Astrocyte of the cerebellum (primary cell): ENCODE data around the gene SMOC2.
"Not testable (repeated sequence)": the region's sequence is repeated elsewhere in the genome, so short reads cannot be mapped to it uniquely, and the experiment has no call there.

Experiments
- DNase-seq: peaks from one replicate; pipeline ENCODE4 v3.0.0-alpha.2; 2011; ENCODE audit warnings: low read depth
- H3K4me3 ChIP-seq: 2 replicates; pipeline ENCODE4 v1.5.1; 2011; ENCODE audit warnings: mild to moderate bottlenecking, low read depth, low read length, moderate library complexity
- in situ Hi-C: cut with HindIII; loops from 2 replicates; pipeline ENCODE4 v1.10.0; 2017; ENCODE audit warnings: low sequenced_read_pairs
- TF ChIP-seq, protein P1 (sequence below): IDR thresholded peaks from 2 replicates; pipeline ENCODE4 v1.5.1; 2012; ENCODE audit warnings: low read length, low read depth, moderate library complexity, mild to moderate bottlenecking; ENCODE audit errors: missing control alignments

The SMOC2 gene

DNA sequence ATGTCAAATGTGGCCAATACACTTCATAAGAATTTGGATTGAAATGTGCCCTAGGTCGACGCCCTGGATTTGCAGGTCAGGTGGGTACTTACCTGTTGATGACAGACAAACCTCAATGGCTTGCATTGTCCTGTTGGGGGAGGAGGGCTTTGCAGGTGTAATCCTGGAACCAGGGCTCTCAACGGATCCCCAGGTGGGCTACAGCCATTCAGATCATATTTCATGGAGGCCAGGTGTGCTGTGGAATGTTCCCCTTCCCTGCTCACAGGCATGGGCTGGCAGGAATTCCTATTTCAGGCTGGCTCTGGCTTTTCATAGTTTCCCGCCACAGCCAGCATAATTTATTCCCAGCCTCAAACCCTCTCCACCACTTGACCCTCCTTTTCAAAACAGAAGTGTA lies 254.7 kb downstream of the SMOC2 start:
- in situ Hi-C loops: no loop called here
- DNase-seq: no peak
- TF ChIP-seq, protein P1, sequence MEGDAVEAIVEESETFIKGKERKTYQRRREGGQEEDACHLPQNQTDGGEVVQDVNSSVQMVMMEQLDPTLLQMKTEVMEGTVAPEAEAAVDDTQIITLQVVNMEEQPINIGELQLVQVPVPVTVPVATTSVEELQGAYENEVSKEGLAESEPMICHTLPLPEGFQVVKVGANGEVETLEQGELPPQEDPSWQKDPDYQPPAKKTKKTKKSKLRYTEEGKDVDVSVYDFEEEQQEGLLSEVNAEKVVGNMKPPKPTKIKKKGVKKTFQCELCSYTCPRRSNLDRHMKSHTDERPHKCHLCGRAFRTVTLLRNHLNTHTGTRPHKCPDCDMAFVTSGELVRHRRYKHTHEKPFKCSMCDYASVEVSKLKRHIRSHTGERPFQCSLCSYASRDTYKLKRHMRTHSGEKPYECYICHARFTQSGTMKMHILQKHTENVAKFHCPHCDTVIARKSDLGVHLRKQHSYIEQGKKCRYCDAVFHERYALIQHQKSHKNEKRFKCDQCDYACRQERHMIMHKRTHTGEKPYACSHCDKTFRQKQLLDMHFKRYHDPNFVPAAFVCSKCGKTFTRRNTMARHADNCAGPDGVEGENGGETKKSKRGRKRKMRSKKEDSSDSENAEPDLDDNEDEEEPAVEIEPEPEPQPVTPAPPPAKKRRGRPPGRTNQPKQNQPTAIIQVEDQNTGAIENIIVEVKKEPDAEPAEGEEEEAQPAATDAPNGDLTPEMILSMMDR: no peak
- H3K4me3 ChIP-seq: no peak overlapping the region

DNA sequence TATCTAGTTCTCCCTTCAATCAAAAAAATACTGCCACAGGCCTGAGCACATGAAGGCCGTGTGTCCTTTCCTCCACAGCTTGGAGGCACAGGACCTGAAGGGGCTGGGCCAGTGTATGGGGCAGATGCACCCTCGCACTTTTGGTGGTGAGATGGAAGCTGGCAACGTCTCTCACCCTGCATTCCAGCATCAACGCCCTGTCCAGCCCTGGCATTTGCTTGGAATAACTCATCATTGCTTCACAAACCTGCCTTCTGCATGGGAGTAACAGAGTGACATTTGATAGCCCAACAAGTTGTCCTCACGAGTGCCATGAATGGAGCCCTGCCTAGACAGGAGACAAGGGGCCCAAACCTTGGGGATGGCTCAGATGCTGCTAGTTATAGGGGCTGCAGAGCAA lies 257.9 kb downstream of the SMOC2 start:
- H3K4me3 ChIP-seq: no peak overlapping the region
- DNase-seq: no peak
- TF ChIP-seq, protein P1: no peak
- in situ Hi-C loops: no loop called here

DNA sequence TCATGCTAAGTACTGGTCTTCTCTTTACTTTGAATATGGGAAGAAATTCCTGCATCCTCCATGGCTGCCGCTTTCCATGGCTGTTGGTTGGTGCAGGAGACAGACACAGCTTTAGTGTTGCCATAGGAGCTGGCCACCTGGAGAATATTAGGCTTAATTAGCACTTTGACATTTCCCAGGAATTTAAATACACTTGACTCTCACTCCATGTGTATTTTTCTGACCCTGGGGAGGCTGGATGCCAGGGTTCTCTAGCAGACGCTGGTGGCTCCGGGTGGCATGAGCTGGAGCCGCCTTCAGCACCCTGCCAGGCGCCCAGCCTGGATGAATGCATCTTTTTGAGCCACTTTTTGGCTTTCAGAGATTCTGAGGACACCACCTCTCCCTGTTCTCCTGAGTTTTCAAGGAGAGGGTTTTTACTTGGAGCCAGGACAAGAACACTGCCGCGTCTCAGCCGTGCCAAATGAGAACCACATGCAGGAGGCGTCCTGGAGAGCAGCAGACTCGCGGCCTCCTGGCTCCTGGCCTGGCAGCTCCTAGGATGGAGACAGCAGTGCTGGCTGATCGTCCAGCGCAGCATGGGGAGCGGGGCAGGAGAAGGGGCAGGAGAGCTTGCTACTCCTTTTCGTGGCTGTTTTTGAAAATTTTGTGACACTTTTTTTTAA lies 258.8 kb downstream of the SMOC2 start:
- in situ Hi-C loops: no loop called here
- peak; percentile 18 for DNase-seq
- H3K4me3 ChIP-seq: no peak overlapping the region
- TF ChIP-seq, protein P1: no peak

DNA sequence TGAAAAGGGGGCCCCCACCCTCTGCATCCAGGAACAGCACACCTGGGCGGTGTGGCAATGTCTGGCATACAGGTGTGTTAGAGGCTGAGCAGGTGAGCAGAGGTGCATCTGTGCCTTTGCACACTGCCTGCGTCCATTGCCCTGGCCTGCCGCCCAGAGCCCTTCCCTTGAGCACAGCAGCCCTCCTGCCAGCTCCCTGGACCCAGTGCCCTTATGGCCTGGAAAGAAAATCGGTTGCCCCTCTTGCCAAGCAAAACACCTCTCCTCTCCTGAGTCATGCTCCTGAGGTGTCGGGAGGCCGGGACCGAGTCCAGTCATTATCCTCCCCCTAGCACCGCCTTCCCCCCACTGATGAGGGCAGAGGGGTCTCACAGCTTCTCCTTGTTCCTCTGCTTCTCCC lies 259.9 kb downstream of the SMOC2 start:
- in situ Hi-C loops: no loop called here
- DNase-seq: no peak
- H3K4me3 ChIP-seq: no peak overlapping the region
- TF ChIP-seq, protein P1: no peak

DNA sequence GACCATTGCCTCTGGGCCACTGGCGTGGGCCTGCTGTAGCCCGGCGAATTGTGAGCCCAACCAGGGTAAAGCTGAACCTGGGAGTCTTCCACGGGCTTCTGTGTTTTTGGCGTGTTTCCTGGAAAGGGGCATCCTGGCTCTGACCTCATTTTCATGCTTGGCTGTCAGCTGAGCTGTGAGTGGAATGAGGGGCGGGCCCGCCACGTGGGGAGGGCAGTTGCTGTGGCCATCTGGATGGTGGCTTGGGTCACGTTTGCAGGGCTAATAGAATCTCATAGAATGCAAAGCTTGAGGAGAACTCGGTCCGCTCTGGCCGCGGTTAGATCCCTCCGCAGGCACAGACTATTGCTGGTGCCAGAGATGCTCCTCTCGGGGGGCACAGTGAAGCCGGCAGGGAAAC lies 263.0 kb downstream of the SMOC2 start:
- DNase-seq: no peak
- TF ChIP-seq, protein P1: no peak
- in situ Hi-C loops: no loop called here
- no peak overlapping the region for H3K4me3 ChIP-seq

DNA sequence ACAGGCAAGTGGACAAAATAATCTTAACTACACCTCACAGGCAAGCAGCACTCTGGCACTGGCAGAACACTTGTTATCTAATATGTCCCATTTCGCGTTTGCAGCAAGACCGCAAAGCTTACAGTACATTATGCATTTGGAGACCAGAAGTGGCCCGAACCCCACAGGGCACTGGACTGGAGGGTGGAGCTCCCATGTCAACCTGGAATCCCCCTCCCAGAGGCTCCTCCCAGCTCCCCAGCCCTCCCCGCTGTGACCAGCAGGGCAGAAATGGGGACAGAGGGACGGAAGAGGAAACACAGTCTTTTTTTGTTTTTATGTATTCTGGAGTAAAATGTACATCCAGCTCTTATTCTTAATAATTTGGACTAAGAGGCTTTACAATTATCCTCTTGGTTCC lies 263.7 kb downstream of the SMOC2 start:
- in situ Hi-C loops: no loop called here

DNA sequence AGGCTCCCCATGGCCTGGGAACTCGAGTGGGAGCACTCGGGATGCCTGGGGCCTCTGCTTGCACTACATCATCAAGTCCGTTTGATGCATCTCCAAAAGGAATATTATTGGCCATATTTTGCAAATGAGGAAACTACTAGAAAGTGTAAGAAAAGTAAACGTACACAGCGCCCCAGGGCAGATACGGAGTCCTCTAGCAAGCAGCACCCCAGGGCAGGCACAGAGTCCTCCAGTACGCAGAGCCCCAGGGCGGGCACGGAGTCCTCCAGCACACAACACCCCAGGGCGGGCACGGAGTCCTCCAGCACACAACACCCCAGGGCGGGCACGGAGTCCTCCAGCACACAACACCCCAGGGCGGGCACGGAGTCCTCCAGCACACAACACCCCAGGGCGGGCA lies 264.3 kb downstream of the SMOC2 start:
- in situ Hi-C loops, H3K4me3 ChIP-seq, DNase-seq: not testable (repeated sequence)

More for the DNA sequence above, 263.7 kb downstream of the SMOC2 start:
- TF ChIP-seq, protein P1: no peak
- no peak overlapping the region for H3K4me3 ChIP-seq
- no peak for DNase-seq
